Fibroblast of lung (primary cell): ENCODE results near the gene PKNOX2.

Experiments used
- CTCF ChIP-seq, 2 donors: IDR thresholded peaks in 1 of 2; conservative IDR thresholded peaks in 1 of 2; 1 replicate in 1 of 2; 2 replicates in 1 of 2; pipeline ENCODE4 v1.5.1; 2011 to 2012; ENCODE audit warnings: low read length in 2 of 2, control low read depth in 1 of 2, inconsistent platforms in 1 of 2, low read depth in 1 of 2, mild to moderate bottlenecking in 1 of 2
- EZH2 ChIP-seq: IDR thresholded peaks from 2 replicates; pipeline ENCODE4 v1.5.1; 2012; ENCODE audit warnings: low read length, control low read depth, mild to moderate bottlenecking; ENCODE audit errors: missing control alignments

- no peak for TF ChIP-seq CTCF (conservative IDR thresholded peaks at IDR 0.05 in 1 of 2, IDR thresholded peaks at IDR 0.05 in 1 of 2; ENCODE audit: low read depth in 1 of 2, low read length in 2 of 2)
- no peak for TF ChIP-seq EZH2
Observed at GRCh38 chr11:125314276-125315078, 149.9 kb downstream of the PKNOX2 start.
